ENCODE data around the gene TSPAN17. TPM values are rescaled to one million over a fixed set of nuclear protein-coding genes. Genes with fewer than 3 reads are reported as not detected.
A peak's percentile ranks its signal among the peaks of the same experiment; 100 is the strongest.

Gene TSPAN17
- total and polyA plus RNA-seq, 11 donors, result 15.4 to 59.3 (median 30.9) TPM

DNA sequence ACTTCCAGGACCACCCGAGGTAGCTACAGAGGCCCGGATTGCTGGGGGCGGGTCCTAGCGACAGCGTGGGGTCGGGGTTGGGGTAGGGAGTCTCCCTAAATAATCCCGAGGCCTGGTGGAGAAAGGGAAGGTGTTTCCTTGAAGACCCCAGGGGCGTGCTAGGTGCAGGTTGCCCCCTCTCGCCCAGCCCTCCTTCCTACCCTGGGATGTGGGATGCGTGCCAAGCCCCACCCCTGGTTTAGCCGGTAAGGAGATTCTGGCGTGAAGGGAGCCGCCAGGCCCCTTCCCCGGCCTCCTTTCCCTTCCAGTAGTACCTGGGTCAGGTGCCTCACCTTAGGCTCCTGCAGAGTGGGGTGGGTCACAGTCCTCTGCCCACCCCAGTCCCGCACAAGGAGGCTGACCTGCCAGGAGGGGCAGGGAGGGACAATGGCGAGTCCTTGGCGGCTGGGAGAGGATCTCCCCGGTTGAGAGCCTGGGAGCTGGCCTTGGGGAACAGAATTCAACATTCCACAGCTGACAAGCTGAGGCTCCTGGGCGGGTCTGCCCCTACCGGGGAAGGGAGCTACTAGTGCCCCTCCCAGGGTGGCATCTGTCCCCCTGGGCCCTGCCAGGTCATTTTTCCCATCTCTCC is 674 bp downstream of the TSPAN17 start:
- H3K36me3 ChIP-seq, result peaks cover 0 to 7% (median 5%) of the 10 kb centered on the region in 9 donors
- H3K4me1 ChIP-seq, result peaks cover 0 to 32% (median 14%) of the 10 kb centered on the region in 12 donors
- intact Hi-C loops (cut with DNase I), result loop anchor here in 6 of 10 donors (2.0 to 10.0 kb wide), 4 partner anchors 73 to 283 kb away; partner anchors contain the start of genes ARL10 (in 1 of the 6) and KIAA1191 (in 1 of the 6)
- H3K4me3 ChIP-seq, result peak overlapping the region; percentile 43 to 96 (median 84)
- WGBS, 4 donors, result 4 to 25% (median 12%) methylated on average over 4 to 20 of the region's 20 CpGs
- H3K9me3 ChIP-seq, result no peaks in the 10 kb centered on the region
- DNase-seq, result peak; percentile 54 to 77 (median 59)
- H3K27ac ChIP-seq, result peak overlapping the region in 11 of 12 donors; percentile 54 to 88 (median 83)
- no peak for TF ChIP-seq POLR2A (IDR thresholded peaks at IDR 0.05)
- TF ChIP-seq, protein P1, sequence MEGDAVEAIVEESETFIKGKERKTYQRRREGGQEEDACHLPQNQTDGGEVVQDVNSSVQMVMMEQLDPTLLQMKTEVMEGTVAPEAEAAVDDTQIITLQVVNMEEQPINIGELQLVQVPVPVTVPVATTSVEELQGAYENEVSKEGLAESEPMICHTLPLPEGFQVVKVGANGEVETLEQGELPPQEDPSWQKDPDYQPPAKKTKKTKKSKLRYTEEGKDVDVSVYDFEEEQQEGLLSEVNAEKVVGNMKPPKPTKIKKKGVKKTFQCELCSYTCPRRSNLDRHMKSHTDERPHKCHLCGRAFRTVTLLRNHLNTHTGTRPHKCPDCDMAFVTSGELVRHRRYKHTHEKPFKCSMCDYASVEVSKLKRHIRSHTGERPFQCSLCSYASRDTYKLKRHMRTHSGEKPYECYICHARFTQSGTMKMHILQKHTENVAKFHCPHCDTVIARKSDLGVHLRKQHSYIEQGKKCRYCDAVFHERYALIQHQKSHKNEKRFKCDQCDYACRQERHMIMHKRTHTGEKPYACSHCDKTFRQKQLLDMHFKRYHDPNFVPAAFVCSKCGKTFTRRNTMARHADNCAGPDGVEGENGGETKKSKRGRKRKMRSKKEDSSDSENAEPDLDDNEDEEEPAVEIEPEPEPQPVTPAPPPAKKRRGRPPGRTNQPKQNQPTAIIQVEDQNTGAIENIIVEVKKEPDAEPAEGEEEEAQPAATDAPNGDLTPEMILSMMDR (IDR thresholded peaks at IDR 0.05), result no peak
- peak in 1 of 4 donors; percentile 2 for ATAC-seq
- no peaks in the 10 kb centered on the region for H3K27me3 ChIP-seq

DNA sequence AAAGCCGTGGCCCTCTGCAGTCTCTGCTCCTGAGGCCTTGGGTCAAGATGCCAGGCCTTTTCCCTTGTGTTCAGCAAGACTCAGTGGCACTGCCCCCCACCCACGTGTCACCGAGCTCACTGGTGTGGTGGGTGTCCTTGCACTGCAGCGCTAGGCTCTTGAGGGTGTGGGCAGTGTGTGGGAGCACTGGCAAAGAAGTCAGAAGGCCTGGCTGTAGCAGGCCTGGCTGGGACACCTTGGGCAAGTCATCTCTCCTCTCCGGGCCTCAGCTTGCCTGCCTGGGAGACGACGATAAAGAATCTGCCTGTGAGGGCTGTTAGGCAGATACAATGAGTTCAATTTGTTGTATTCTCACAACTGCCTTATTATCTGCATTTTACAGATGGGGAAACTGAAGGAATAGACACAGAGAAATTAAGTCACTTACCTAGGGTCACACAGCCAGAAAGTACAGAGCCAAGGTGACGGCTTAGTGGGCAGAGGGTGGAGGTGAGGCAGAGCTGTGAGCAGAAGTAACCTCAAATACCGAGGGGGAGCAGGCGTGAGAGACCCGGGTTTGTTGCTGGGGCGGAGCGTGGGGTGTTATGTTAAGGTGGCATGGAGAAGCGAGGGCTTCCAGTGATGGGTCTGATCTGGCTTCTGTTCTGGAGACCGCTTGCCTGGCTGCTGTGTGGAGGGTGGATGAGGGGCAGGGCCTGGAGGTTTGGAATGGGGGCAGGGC is 1.4 kb downstream of the TSPAN17 start:
- peak overlapping the region in 10 of 12 donors; percentile 67 to 96 (median 86) for H3K4me3 ChIP-seq
- intact Hi-C loops (cut with DNase I), result loop anchor here in 5 of 10 donors (5.0 to 10.0 kb wide), 3 partner anchors 74 to 284 kb away; partner anchors contain the start of genes ARL10 (in 1 of the 5) and KIAA1191 (in 1 of the 5)
- DNase-seq, result no peak
- WGBS, 4 donors, result 80 to 84% (median 81%) methylated on average over 13 to 15 of the region's 15 CpGs
- TF ChIP-seq POLR2A (IDR thresholded peaks at IDR 0.05), result no peak
- TF ChIP-seq, protein P1 (IDR thresholded peaks at IDR 0.05), result no peak
- H3K36me3 ChIP-seq, result peaks cover 0 to 13% (median 10%) of the 10 kb centered on the region in 9 donors
- H3K27me3 ChIP-seq, result no peaks in the 10 kb centered on the region
- H3K9me3 ChIP-seq, result no peaks in the 10 kb centered on the region
- peak overlapping the region in 5 of 12 donors; percentile 81 to 88 (median 85) for H3K27ac ChIP-seq
- peaks cover 0 to 32% (median 14%) of the 10 kb centered on the region in 12 donors for H3K4me1 ChIP-seq
- no peak for ATAC-seq

DNA sequence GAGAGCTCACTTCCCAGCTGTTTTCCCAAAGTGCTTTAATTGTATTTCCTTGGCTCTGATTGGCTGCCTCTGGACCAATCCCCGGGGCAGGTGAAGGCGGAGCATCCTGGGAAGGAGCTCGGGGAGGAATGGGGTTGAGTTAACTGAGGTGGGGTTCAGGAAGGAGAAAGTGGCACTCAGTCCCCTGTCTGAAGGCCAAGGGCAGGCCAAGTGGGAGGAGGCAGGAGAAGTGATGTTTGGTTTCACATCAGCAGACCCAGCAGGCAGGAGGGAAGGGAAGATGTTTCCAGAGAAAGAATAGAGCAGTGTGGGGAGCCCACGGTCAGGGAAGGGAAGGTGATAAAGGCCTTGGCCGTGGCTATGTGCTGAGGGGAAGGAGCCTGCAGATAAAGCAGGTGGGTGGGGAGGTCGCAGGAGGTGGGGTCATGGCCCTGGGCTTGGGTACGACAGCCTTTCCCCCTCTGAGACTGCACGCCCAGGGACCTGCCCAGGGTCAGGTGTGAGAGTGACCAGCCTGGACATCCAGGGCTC is 3.1 kb downstream of the TSPAN17 start:
- no peak overlapping the region for H3K4me3 ChIP-seq
- no peaks in the 10 kb centered on the region for H3K9me3 ChIP-seq
- ATAC-seq, result no peak
- H3K27ac ChIP-seq, result no peak overlapping the region
- TF ChIP-seq POLR2A (IDR thresholded peaks at IDR 0.05), result no peak
- TF ChIP-seq, protein P1 (IDR thresholded peaks at IDR 0.05), result no peak
- 78 to 82% (median 80%) methylated on average over 8 of the region's 8 CpGs for WGBS, 4 donors
- H3K36me3 ChIP-seq, result peaks cover 0 to 26% (median 19%) of the 10 kb centered on the region in 9 donors
- no peaks in the 10 kb centered on the region for H3K27me3 ChIP-seq
- no peak for DNase-seq
- intact Hi-C loops (cut with DNase I), result loop anchor here in 1 of 10 donors (10.0 kb wide), 1 partner anchor 236 kb away; the partner anchor contains the start of gene CLTB
- peaks cover 0 to 32% (median 14%) of the 10 kb centered on the region in 12 donors for H3K4me1 ChIP-seq
